Measurements from ENCODE around the gene TCF15. TPM values are rescaled to one million over a fixed set of nuclear protein-coding genes. Genes with fewer than 3 reads are reported as not detected.

Gene TCF15
- total and polyA plus RNA-seq, 2 of the 4 experiments (the other 2 are of a cell fraction), result not detected

DNA sequence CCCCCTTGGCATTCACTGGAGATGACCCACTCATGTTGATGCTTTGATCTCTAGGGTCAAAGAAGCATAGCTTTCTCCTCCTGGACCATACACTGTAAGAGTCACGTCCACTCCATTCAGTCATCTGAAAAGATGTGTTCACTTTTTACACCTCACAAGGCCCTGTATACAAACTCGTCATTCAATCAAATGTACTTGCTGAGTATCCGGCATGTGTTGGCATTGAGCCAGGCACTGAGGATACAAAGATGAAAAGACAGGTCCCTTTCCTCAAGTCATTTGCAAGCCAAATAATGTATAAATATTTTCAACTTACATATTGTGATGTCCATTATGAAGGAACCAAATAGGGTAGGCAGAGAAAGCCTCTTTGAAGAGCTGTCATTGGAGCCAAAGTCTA is 34.0 kb downstream of the TCF15 start:
- Histone ChIP-seq H2BK15ac (ENCODE audit: low read depth, low read length) (no peak overlapping the region), H3K9me3 (ENCODE audit: control insufficient read depth, insufficient read depth, low read length) (no peaks in the 10 kb centered on the region), H3K4me2 (ENCODE audit: low read depth, low read length) (no peak overlapping the region), H4K20me1 (ENCODE audit: insufficient read depth, low read length) (no peaks in the 10 kb centered on the region), H4K5ac (ENCODE audit: low read depth, low read length) (no peak overlapping the region), H3K14ac (replicated peaks; ENCODE audit: low read depth, low read length) (no peak overlapping the region), H3K23ac (ENCODE audit: low read depth, low read length) (no peak overlapping the region), H3K4ac (ENCODE audit: low read depth, low read length) (no peak overlapping the region), H3K27me3 (ENCODE audit: control insufficient read depth, insufficient read depth, low read length) (peaks cover 33% of the 10 kb centered on the region), H2BK5ac (ENCODE audit: low read depth, low read length, poor library complexity, severe bottlenecking) (no peak overlapping the region), H3K4me1 (ENCODE audit: control insufficient read depth, insufficient read depth, low read length) (no peaks in the 10 kb centered on the region), H3K27ac (ENCODE audit: insufficient read depth, low read length) (no peak overlapping the region), H3K9ac (ENCODE audit: low read depth, low read length) (no peak overlapping the region), H3K56ac (ENCODE audit: extremely low read depth, insufficient read depth, low read length) (no peak overlapping the region), H2BK20ac (ENCODE audit: low read depth, low read length) (no peak overlapping the region), H4K91ac (ENCODE audit: insufficient read depth, low read depth, low read length) (no peak overlapping the region), H2AK5ac (ENCODE audit: low read depth, low read length) (no peak overlapping the region), H4K8ac (ENCODE audit: low read depth in 2 of 2, low read length in 2 of 2) (no peak overlapping the region), H3K18ac (ENCODE audit: low read depth, low read length) (no peak overlapping the region), H3K79me1 (ENCODE audit: low read depth in 1 of 2, low read length in 2 of 2) (no peaks in the 10 kb centered on the region), H3K4me3 (ENCODE audit: insufficient read depth, low read depth, low read length) (no peak overlapping the region), H3K9me1 (ENCODE audit: insufficient read depth, low read length) (no peaks in the 10 kb centered on the region), H2BK120ac (ENCODE audit: low read depth, low read length) (no peak overlapping the region), H3K36me3 (ENCODE audit: control insufficient read depth, insufficient read depth, low read length) (no peaks in the 10 kb centered on the region), H2AFZ (replicated peaks; ENCODE audit: low read length, poor library complexity) (no peak overlapping the region), H2AK9ac (replicated peaks; ENCODE audit: low read depth, low read length, poor library complexity) (no peak overlapping the region)
- POLR2A ChIA-PET (ENCODE audit: unreplicated experiment), result no interaction called here
- no peak for ATAC-seq (ENCODE audit: low read depth)
- CTCF ChIA-PET, result no interaction called here
- WGBS, 2 experiments (ENCODE audit: extremely low coverage in 2 of 2, insufficient read length in 1 of 2), result 20% methylated on average over 1 of the region's 3 CpGs; no CpG with 5 or more reads in 1 of the 2 experiments
- in situ Hi-C loops (cut with MboI; ENCODE audit: low sequenced_read_pairs), result no loop called here
- dilution Hi-C loops (cut with HindIII; ENCODE audit: low sequenced_read_pairs, unreplicated experiment), result no loop called here
- no TSS peak for BruUV-seq (replicated peaks)
- TF ChIP-seq RAD21 (IDR thresholded peaks at IDR 0.05; ENCODE audit: low read length) (no peak), MXI1 (IDR thresholded peaks at IDR 0.05; ENCODE audit: borderline replicate concordance, low read depth, low read length) (no peak), POLR2A (IDR thresholded peaks at IDR 0.05; ENCODE audit: low read depth, low read length) (no peak), RCOR1 (IDR thresholded peaks at IDR 0.05; ENCODE audit: insufficient replicate concordance, low read length) (no peak), ELK1 (IDR thresholded peaks at IDR 0.05; ENCODE audit: borderline replicate concordance, low read depth, low read length) (no peak), CHD1 (IDR thresholded peaks at IDR 0.05; ENCODE audit: low read depth, low read length) (no peak), SMC3 (IDR thresholded peaks at IDR 0.05; ENCODE audit: low read depth, low read length) (no peak), CEBPB (IDR thresholded peaks at IDR 0.05; ENCODE audit: low read depth, low read length) (no peak), BHLHE40 (IDR thresholded peaks at IDR 0.05; ENCODE audit: low read depth, low read length) (no peak), FOS (IDR thresholded peaks at IDR 0.05; ENCODE audit: low read depth, low read length) (no peak), MAZ (IDR thresholded peaks at IDR 0.05; ENCODE audit: borderline replicate concordance, low read depth, low read length) (no peak), MAFK (IDR thresholded peaks at IDR 0.05; ENCODE audit: low read depth, low read length) (no peak), RFX5 (IDR thresholded peaks at IDR 0.05; ENCODE audit: low read depth, low read length) (no peak), NFE2L2 (IDR thresholded peaks at IDR 0.05; ENCODE audit: low read depth, low read length) (no peak)
- TF ChIP-seq, protein P1, sequence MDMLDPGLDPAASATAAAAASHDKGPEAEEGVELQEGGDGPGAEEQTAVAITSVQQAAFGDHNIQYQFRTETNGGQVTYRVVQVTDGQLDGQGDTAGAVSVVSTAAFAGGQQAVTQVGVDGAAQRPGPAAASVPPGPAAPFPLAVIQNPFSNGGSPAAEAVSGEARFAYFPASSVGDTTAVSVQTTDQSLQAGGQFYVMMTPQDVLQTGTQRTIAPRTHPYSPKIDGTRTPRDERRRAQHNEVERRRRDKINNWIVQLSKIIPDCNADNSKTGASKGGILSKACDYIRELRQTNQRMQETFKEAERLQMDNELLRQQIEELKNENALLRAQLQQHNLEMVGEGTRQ (IDR thresholded peaks at IDR 0.05; ENCODE audit: low read depth, low read length), result no peak
- TF ChIP-seq, protein P2, sequence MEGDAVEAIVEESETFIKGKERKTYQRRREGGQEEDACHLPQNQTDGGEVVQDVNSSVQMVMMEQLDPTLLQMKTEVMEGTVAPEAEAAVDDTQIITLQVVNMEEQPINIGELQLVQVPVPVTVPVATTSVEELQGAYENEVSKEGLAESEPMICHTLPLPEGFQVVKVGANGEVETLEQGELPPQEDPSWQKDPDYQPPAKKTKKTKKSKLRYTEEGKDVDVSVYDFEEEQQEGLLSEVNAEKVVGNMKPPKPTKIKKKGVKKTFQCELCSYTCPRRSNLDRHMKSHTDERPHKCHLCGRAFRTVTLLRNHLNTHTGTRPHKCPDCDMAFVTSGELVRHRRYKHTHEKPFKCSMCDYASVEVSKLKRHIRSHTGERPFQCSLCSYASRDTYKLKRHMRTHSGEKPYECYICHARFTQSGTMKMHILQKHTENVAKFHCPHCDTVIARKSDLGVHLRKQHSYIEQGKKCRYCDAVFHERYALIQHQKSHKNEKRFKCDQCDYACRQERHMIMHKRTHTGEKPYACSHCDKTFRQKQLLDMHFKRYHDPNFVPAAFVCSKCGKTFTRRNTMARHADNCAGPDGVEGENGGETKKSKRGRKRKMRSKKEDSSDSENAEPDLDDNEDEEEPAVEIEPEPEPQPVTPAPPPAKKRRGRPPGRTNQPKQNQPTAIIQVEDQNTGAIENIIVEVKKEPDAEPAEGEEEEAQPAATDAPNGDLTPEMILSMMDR (conservative IDR thresholded peaks at IDR 0.05; ENCODE audit: low read depth, low read length), result no peak
- no peak for DNase-seq
- intact Hi-C loops (cut with micrococcal nuclease), result no loop called here

All from IMR-90 (cell line).